ENCODE measurements around the gene LYRM4. TPM values are rescaled to one million over a fixed set of nuclear protein-coding genes. Genes with fewer than 3 reads are reported as not detected.

Gene LYRM4
- total RNA-seq, 1 experiment from 2014 or later = 37.0 TPM

- H3K4me3 ChIP-seq = no peak overlapping the region
- intact Hi-C loops (cut with micrococcal nuclease; ENCODE audit: unreplicated experiment) = no loop called here
- H2AFZ ChIP-seq = no peak overlapping the region
- no peaks in the 10 kb centered on the region for H3K9me2 ChIP-seq (ENCODE audit: insufficient read depth)
- H3F3A ChIP-seq (ENCODE audit: insufficient read depth, low read depth) = no peaks in the 10 kb centered on the region
- DNase-seq = no peak
- H4K20me1 ChIP-seq (ENCODE audit: insufficient read depth) = no peaks in the 10 kb centered on the region
- no peak overlapping the region for H3K4me2 ChIP-seq
- BruUV-seq (replicated peaks) = no TSS peak
- CTCF ChIA-PET = no interaction called here
- H3K27me3 ChIP-seq (ENCODE audit: insufficient read depth, low read depth) = no peaks in the 10 kb centered on the region
- H3K27ac ChIP-seq = no peak overlapping the region
- H3K9me3 ChIP-seq (ENCODE audit: insufficient read depth, low read depth) = no peaks in the 10 kb centered on the region
- no peaks in the 10 kb centered on the region for H3K79me2 ChIP-seq (ENCODE audit: low read depth)
- H3K36me3 ChIP-seq (ENCODE audit: low read depth) = no peaks in the 10 kb centered on the region
- TF ChIP-seq, protein P1, sequence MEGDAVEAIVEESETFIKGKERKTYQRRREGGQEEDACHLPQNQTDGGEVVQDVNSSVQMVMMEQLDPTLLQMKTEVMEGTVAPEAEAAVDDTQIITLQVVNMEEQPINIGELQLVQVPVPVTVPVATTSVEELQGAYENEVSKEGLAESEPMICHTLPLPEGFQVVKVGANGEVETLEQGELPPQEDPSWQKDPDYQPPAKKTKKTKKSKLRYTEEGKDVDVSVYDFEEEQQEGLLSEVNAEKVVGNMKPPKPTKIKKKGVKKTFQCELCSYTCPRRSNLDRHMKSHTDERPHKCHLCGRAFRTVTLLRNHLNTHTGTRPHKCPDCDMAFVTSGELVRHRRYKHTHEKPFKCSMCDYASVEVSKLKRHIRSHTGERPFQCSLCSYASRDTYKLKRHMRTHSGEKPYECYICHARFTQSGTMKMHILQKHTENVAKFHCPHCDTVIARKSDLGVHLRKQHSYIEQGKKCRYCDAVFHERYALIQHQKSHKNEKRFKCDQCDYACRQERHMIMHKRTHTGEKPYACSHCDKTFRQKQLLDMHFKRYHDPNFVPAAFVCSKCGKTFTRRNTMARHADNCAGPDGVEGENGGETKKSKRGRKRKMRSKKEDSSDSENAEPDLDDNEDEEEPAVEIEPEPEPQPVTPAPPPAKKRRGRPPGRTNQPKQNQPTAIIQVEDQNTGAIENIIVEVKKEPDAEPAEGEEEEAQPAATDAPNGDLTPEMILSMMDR (conservative IDR thresholded peaks at IDR 0.05) = no peak
- POLR2A ChIA-PET (ENCODE audit: unreplicated experiment) = interaction anchor here (0.6 kb wide), 1 partner anchor 50 kb away, joined by 4 read pairs; no protein-coding TSS in a partner anchor
- H3K4me1 ChIP-seq (replicated peaks; ENCODE audit: insufficient read depth) = no peaks in the 10 kb centered on the region
Observed at GRCh38 chr6:5151360-5151954, 109.3 kb downstream of the LYRM4 start.

- Histone ChIP-seq H3K9me3 (ENCODE audit: insufficient read depth, low read depth) (no peaks in the 10 kb centered on the region), H3K36me3 (ENCODE audit: low read depth) (no peaks in the 10 kb centered on the region), H4K20me1 (ENCODE audit: insufficient read depth) (no peaks in the 10 kb centered on the region), H3F3A (ENCODE audit: insufficient read depth, low read depth) (no peaks in the 10 kb centered on the region), H3K4me3 (no peak overlapping the region), H3K4me1 (replicated peaks; ENCODE audit: insufficient read depth) (no peaks in the 10 kb centered on the region), H3K9me2 (ENCODE audit: insufficient read depth) (no peaks in the 10 kb centered on the region), H2AFZ (no peak overlapping the region), H3K4me2 (no peak overlapping the region), H3K79me2 (ENCODE audit: low read depth) (no peaks in the 10 kb centered on the region), H3K27me3 (ENCODE audit: insufficient read depth, low read depth) (no peaks in the 10 kb centered on the region), H3K27ac (no peak overlapping the region)
- intact Hi-C loops (cut with micrococcal nuclease; ENCODE audit: unreplicated experiment) = no loop called here
- ChIA-PET CTCF (interaction anchor here (0.6 kb wide), 1 partner anchor 575 kb away, joined by 3 read pairs; no protein-coding TSS in a partner anchor), POLR2A (ENCODE audit: unreplicated experiment) (no interaction called here)
- DNase-seq = no peak
- BruUV-seq (replicated peaks) = no TSS peak
- TF ChIP-seq, protein P1 (conservative IDR thresholded peaks at IDR 0.05) = no peak
- no peak for TF ChIP-seq EZH2 (IDR thresholded peaks at IDR 0.05; ENCODE audit: low read depth)
Observed at GRCh38 chr6:5150551-5151075, 110.1 kb downstream of the LYRM4 start.

GRCh38 chr6:5149891-5150290 lies 110.9 kb downstream of the LYRM4 start:
- no peaks in the 10 kb centered on the region for H3K9me2 ChIP-seq (ENCODE audit: insufficient read depth)
- H3K4me1 ChIP-seq (replicated peaks; ENCODE audit: insufficient read depth) = no peaks in the 10 kb centered on the region
- no peak overlapping the region for H2AFZ ChIP-seq
- DNase-seq = no peak
- POLR2A ChIA-PET (ENCODE audit: unreplicated experiment) = no interaction called here
- intact Hi-C loops (cut with micrococcal nuclease; ENCODE audit: unreplicated experiment) = no loop called here
- H3K36me3 ChIP-seq (ENCODE audit: low read depth) = no peaks in the 10 kb centered on the region
- no peaks in the 10 kb centered on the region for H3K9me3 ChIP-seq (ENCODE audit: insufficient read depth, low read depth)
- H3K79me2 ChIP-seq (ENCODE audit: low read depth) = no peaks in the 10 kb centered on the region
- BruUV-seq (replicated peaks) = no TSS peak
- no peak overlapping the region for H3K4me3 ChIP-seq
- TF ChIP-seq, protein P1 (conservative IDR thresholded peaks at IDR 0.05) = no peak
- TF ChIP-seq EZH2 (IDR thresholded peaks at IDR 0.05; ENCODE audit: low read depth) = no peak
- H3K27ac ChIP-seq = no peak overlapping the region
- CTCF ChIA-PET = no interaction called here
- no peaks in the 10 kb centered on the region for H3K27me3 ChIP-seq (ENCODE audit: insufficient read depth, low read depth)
- H3K4me2 ChIP-seq = no peak overlapping the region
- H3F3A ChIP-seq (ENCODE audit: insufficient read depth, low read depth) = no peaks in the 10 kb centered on the region
- no peaks in the 10 kb centered on the region for H4K20me1 ChIP-seq (ENCODE audit: insufficient read depth)
